ENCODE data around the gene DCTN3. TPM values are rescaled to one million over a fixed set of nuclear protein-coding genes. Genes with fewer than 3 reads are reported as not detected.
"Not testable (repeated sequence)": the region's sequence is repeated elsewhere in the genome, so short reads cannot be mapped to it uniquely, and the experiment has no call there.

The DCTN3 gene
- total and polyA plus RNA-seq, 2 donors (not counting 1 experiment from before 2014, with no cell fraction given) = 106 to 157 TPM

DNA sequence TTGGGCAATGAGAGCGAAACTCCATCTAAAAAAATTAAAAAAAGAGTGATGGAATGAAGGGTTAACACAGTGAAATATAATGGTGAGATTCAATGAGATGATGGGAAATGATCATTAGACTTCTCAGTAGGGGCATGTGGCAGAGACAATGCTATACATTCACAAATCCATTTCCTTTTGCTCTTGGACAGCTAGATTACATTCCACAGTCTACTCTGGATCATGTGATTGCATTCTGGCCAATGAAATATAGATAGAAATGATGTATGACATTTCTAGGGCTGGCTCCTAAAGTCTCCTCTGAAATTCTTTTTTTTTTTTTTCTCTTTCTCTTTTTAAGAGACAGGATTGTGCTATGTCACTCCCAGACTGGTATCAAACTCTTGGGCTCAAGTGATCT lies 22.4 kb upstream of the DCTN3 start:
- no peak for TF ChIP-seq EZH2 (IDR thresholded peaks at IDR 0.05; ENCODE audit: low read length, missing control alignments)
- TF ChIP-seq, protein P1, sequence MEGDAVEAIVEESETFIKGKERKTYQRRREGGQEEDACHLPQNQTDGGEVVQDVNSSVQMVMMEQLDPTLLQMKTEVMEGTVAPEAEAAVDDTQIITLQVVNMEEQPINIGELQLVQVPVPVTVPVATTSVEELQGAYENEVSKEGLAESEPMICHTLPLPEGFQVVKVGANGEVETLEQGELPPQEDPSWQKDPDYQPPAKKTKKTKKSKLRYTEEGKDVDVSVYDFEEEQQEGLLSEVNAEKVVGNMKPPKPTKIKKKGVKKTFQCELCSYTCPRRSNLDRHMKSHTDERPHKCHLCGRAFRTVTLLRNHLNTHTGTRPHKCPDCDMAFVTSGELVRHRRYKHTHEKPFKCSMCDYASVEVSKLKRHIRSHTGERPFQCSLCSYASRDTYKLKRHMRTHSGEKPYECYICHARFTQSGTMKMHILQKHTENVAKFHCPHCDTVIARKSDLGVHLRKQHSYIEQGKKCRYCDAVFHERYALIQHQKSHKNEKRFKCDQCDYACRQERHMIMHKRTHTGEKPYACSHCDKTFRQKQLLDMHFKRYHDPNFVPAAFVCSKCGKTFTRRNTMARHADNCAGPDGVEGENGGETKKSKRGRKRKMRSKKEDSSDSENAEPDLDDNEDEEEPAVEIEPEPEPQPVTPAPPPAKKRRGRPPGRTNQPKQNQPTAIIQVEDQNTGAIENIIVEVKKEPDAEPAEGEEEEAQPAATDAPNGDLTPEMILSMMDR (conservative IDR thresholded peaks at IDR 0.05 in 1 of 2, IDR thresholded peaks at IDR 0.05 in 1 of 2; ENCODE audit: low read depth in 1 of 2, low read length in 2 of 2) = no peak
- no peak overlapping the region for H3K9ac ChIP-seq (ENCODE audit: insufficient read depth, low read length)
- no peaks in the 10 kb centered on the region for H3K27me3 ChIP-seq (ENCODE audit: control insufficient read depth, insufficient read depth, low read length)
- H3K27ac ChIP-seq (ENCODE audit: insufficient read depth, low read length) = no peak overlapping the region
- no peaks in the 10 kb centered on the region for H3K36me3 ChIP-seq (ENCODE audit: control insufficient read depth, insufficient read depth, low read length)
- H3K4me2 ChIP-seq (ENCODE audit: extremely low read depth, insufficient read depth, low read length) = no peak overlapping the region
- H3K4me1 ChIP-seq (ENCODE audit: control insufficient read depth, extremely low read depth, insufficient read depth, low read length) = peaks cover 13% of the 10 kb centered on the region
- H3K79me2 ChIP-seq (ENCODE audit: control insufficient read depth, insufficient read depth, low read length) = peaks cover 5% of the 10 kb centered on the region
- H3K9me3 ChIP-seq (ENCODE audit: control insufficient read depth, insufficient read depth, low read depth, low read length) = no peaks in the 10 kb centered on the region
- H3K4me3 ChIP-seq (replicated peaks in 1 of 4; ENCODE audit: control extremely low read depth in 1 of 4, insufficient read depth in 1 of 4, low read depth in 3 of 4, low read length in 4 of 4) = no peak overlapping the region
- no peaks in the 10 kb centered on the region for H4K20me1 ChIP-seq (ENCODE audit: control insufficient read depth, extremely low read depth, insufficient read depth, low read length)
- no peak overlapping the region for H2AFZ ChIP-seq (ENCODE audit: low read length)
- DNase-seq (ENCODE audit: low read depth in 2 of 2) = no peak

DNA sequence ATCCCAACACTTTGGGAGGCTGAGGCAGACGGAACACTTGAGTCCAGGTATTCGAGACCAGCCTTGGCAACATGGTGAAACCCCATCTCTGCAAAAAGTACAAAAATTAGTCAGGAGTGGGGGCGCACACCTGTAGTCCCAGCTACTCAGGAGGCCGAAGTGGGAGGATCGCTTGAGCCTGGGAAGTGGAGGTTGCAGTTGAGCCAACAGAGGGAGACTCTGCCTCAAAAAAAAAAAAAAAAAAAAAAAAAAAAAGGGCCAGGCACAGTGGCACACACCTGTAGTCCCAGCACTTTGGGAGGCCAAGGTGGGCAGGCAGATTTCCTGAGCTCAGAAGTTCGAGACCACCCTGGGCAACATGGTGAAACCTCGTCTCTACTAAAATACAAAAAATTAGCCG lies 19.0 kb upstream of the DCTN3 start:
- not testable (repeated sequence) for H3K27ac ChIP-seq (ENCODE audit: insufficient read depth, low read length); DNase-seq (ENCODE audit: low read depth in 2 of 2); H3K36me3 ChIP-seq (ENCODE audit: control insufficient read depth, insufficient read depth, low read length); H3K27me3 ChIP-seq (ENCODE audit: control insufficient read depth, insufficient read depth, low read length); H2AFZ ChIP-seq (ENCODE audit: low read length); H4K20me1 ChIP-seq (ENCODE audit: control insufficient read depth, extremely low read depth, insufficient read depth, low read length); H3K4me2 ChIP-seq (ENCODE audit: extremely low read depth, insufficient read depth, low read length); H3K4me3 ChIP-seq (replicated peaks in 1 of 4; ENCODE audit: control extremely low read depth in 1 of 4, insufficient read depth in 1 of 4, low read depth in 3 of 4, low read length in 4 of 4); H3K9ac ChIP-seq (ENCODE audit: insufficient read depth, low read length); H3K9me3 ChIP-seq (ENCODE audit: control insufficient read depth, insufficient read depth, low read depth, low read length)
- H3K79me2 ChIP-seq (ENCODE audit: control insufficient read depth, insufficient read depth, low read length) = peaks cover 19% of the 10 kb centered on the region
- H3K4me1 ChIP-seq (ENCODE audit: control insufficient read depth, extremely low read depth, insufficient read depth, low read length) = peaks cover 13% of the 10 kb centered on the region

DNA sequence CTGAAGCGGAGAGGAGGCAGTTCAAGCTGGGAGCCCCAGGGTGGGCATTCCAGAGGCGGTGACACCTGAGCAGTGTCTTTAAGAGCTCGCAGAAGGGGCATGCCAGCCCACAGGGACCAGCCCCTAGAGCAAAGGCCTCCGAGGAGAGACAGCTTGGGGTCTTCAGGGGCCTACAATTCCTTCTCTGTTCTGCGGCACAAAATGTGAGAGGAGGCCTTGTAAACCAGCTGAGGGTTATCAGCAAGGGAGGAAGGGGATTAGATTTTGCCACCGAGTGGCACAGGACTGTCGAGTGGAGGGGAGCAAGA lies 17.8 kb upstream of the DCTN3 start:
- Histone ChIP-seq H3K9ac (ENCODE audit: insufficient read depth, low read length) (peak overlapping the region; percentile 77), H3K36me3 (ENCODE audit: control insufficient read depth, insufficient read depth, low read length) (peaks cover 2% of the 10 kb centered on the region), H3K79me2 (ENCODE audit: control insufficient read depth, insufficient read depth, low read length) (peaks cover 19% of the 10 kb centered on the region), H3K27me3 (ENCODE audit: control insufficient read depth, insufficient read depth, low read length) (no peaks in the 10 kb centered on the region), H3K4me3 (replicated peaks in 1 of 4; ENCODE audit: control extremely low read depth in 1 of 4, insufficient read depth in 1 of 4, low read depth in 3 of 4, low read length in 4 of 4) (peak overlapping the region; percentile 69 to 94 (median 82)), H3K27ac (ENCODE audit: insufficient read depth, low read length) (peak overlapping the region; percentile 71), H3K4me1 (ENCODE audit: control insufficient read depth, extremely low read depth, insufficient read depth, low read length) (peaks cover 13% of the 10 kb centered on the region), H4K20me1 (ENCODE audit: control insufficient read depth, extremely low read depth, insufficient read depth, low read length) (no peaks in the 10 kb centered on the region), H3K4me2 (ENCODE audit: extremely low read depth, insufficient read depth, low read length) (peak overlapping the region; percentile 99), H2AFZ (ENCODE audit: low read length) (peak overlapping the region; percentile 84), H3K9me3 (ENCODE audit: control insufficient read depth, insufficient read depth, low read depth, low read length) (no peaks in the 10 kb centered on the region)
- DNase-seq (ENCODE audit: low read depth in 2 of 2) = no peak
- no peak for TF ChIP-seq EZH2 (IDR thresholded peaks at IDR 0.05; ENCODE audit: low read length, missing control alignments)
- TF ChIP-seq, protein P1 (conservative IDR thresholded peaks at IDR 0.05 in 1 of 2, IDR thresholded peaks at IDR 0.05 in 1 of 2; ENCODE audit: low read depth in 1 of 2, low read length in 2 of 2) = no peak

Data from fibroblast of lung (primary cell).